ENCODE measurements around the gene PGD.

DNA sequence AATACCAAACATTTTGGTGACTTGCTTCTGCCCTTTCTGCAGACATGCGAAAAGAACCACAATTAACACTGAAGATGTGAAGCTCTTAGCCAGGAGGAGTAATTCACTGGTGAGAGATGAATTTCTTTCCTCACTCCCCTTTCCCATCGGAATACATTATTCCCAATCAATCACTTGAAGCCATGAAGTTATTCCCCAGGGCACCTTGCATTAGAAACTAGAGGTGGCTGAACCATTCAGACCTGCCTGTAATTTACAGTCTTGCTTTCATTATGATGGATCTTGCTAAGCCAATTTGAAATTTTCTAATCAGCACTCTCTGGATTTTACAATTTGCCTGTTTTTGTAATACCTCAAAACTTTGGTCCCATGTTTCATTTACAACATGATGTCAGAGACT lies 41.4 kb downstream of the PGD start:
- TF ChIP-seq, protein P1, sequence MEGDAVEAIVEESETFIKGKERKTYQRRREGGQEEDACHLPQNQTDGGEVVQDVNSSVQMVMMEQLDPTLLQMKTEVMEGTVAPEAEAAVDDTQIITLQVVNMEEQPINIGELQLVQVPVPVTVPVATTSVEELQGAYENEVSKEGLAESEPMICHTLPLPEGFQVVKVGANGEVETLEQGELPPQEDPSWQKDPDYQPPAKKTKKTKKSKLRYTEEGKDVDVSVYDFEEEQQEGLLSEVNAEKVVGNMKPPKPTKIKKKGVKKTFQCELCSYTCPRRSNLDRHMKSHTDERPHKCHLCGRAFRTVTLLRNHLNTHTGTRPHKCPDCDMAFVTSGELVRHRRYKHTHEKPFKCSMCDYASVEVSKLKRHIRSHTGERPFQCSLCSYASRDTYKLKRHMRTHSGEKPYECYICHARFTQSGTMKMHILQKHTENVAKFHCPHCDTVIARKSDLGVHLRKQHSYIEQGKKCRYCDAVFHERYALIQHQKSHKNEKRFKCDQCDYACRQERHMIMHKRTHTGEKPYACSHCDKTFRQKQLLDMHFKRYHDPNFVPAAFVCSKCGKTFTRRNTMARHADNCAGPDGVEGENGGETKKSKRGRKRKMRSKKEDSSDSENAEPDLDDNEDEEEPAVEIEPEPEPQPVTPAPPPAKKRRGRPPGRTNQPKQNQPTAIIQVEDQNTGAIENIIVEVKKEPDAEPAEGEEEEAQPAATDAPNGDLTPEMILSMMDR (IDR thresholded peaks at IDR 0.05) = no peak
- TF ChIP-seq POLR2A (IDR thresholded peaks at IDR 0.05) = no peak

Measured in lower leg skin (tissue), 3 donors.